Uterus (tissue), 2 donors: ENCODE data around the gene SERP2.

ENCODE experiments used
- CTCF ChIP-seq, 4 experiments: fragments of 200-600 bp in 2 of 4; fragments of 450-650 bp in 2 of 4; sonication (generic) in 2 of 4; IDR thresholded peaks; one replicate each; pipeline ENCODE4 v1.5.1; 2016 to 2019; ENCODE audit warnings: antibody characterized with exemption in 4 of 4, mild to moderate bottlenecking in 2 of 4, moderate library complexity in 1 of 4
- POLR2A ChIP-seq, 2 donors: fragments of 450-650 bp; IDR thresholded peaks; one replicate each; pipeline ENCODE4 v1.6.1; 2016; ENCODE audit warnings: antibody characterized with exemption in 2 of 2, mild to moderate bottlenecking in 1 of 2, moderate library complexity in 1 of 2

- no peak for TF ChIP-seq CTCF (IDR thresholded peaks at IDR 0.05)
- no peak for TF ChIP-seq POLR2A (IDR thresholded peaks at IDR 0.05)
Measured at GRCh38 chr13:44340508-44340907, 33.1 kb upstream of the SERP2 start.
